H1 (cell line): ENCODE measurements around the gene MARCHF10. TPM values are rescaled to one million over a fixed set of nuclear protein-coding genes. Genes with fewer than 3 reads are reported as not detected.

Experiments used
- BCL11A ChIP-seq, 2 experiments: IDR thresholded peaks; one replicate each; pipeline ENCODE4 v1.6.1; 2011; ENCODE audit warnings: low read depth in 2 of 2, low read length in 2 of 2, mild to moderate bottlenecking in 2 of 2
- BRCA1 ChIP-seq: IDR thresholded peaks from 2 replicates; pipeline ENCODE4 v1.6.1; 2012; ENCODE audit warnings: low read depth, low read length, improper control_type of control experiment
- CBX8 ChIP-seq: fragments of 300-800, 300-1000 bp; sonication (generic); IDR thresholded peaks from 2 replicates; pipeline ENCODE4 v1.7.1; 2016; ENCODE audit warnings: low read depth, low read length, borderline replicate concordance
- CHD2 ChIP-seq: IDR thresholded peaks from 2 replicates; pipeline ENCODE4 v1.6.1; 2012; ENCODE audit warnings: low read length, improper control_type of control experiment
- EZH2 ChIP-seq: fragments of 200-600 bp; sonication (generic); IDR thresholded peaks from 2 replicates; pipeline ENCODE4 v1.7.1; 2012; ENCODE audit warnings: low read depth, mild to moderate bottlenecking, moderate library complexity, low read length, inconsistent platforms; ENCODE audit not compliant: severe bottlenecking
- FOSL1 ChIP-seq: IDR thresholded peaks from 2 replicates; pipeline ENCODE4 v1.6.1; 2011; ENCODE audit warnings: mild to moderate bottlenecking, low read depth, low read length, moderate library complexity; ENCODE audit not compliant: insufficient read depth
- JUND ChIP-seq: IDR thresholded peaks from 2 replicates; pipeline ENCODE4 v1.6.1; 2011; ENCODE audit warnings: mild to moderate bottlenecking, improper control_type of control experiment, low read length
- NRF1 ChIP-seq: IDR thresholded peaks from 2 replicates; pipeline ENCODE4 v1.6.1; 2011; ENCODE audit warnings: mild to moderate bottlenecking, low read depth, low read length, improper control_type of control experiment
- PHF8 ChIP-seq: fragments of 200-600 bp; sonication (generic); conservative IDR thresholded peaks from 2 replicates; pipeline ENCODE4 v1.7.1; 2012; ENCODE audit warnings: low read depth, mild to moderate bottlenecking, inconsistent platforms, low read length, moderate library complexity
- SP1 ChIP-seq: IDR thresholded peaks from 2 replicates; pipeline ENCODE4 v1.6.1; 2011; ENCODE audit warnings: low read depth, low read length
- SP4 ChIP-seq: IDR thresholded peaks from 2 replicates; pipeline ENCODE4 v1.6.1; 2012; ENCODE audit warnings: low read length, inconsistent platforms
- polyA plus RNA-seq, 7 experiments: library from polyadenylated mRNA; depleted of rRNA in 3 of 7; stranded (reverse) in 5 of 7; unstranded in 2 of 7; fragments of >200 nt in 5 of 7; fragments of 200-250 nt in 2 of 7; gene quantifications; 1 replicate in 5 of 7; 2 replicates in 1 of 7; 4 replicates in 1 of 7; pipeline versions ENCODE4 v1.2.1 to v1.2.3, GENCODE V29; 2011 to 2013; ENCODE audit warnings: missing spikeins in 2 of 7, mixed read lengths in 2 of 7
- total RNA-seq: library from RNA; stranded (reverse); fragmentation: NEBNext Ultra II Directional; extraction: Animal tissue kit (Norgen Biotek cat#: 25700); gene quantifications from 2 replicates; pipeline ENCODE4 v1.2.1, GENCODE V29; 2021
- TF ChIP-seq, protein P1 (sequence below): fragments of 300-600 bp; sonication (generic); IDR thresholded peaks from 2 replicates; pipeline ENCODE4 v1.7.1; 2012; ENCODE audit warnings: low read length, moderate library complexity, mild to moderate bottlenecking, inconsistent platforms; ENCODE audit not compliant: insufficient replicate concordance
- TF ChIP-seq, protein P2 (sequence below): IDR thresholded peaks from 2 replicates; pipeline ENCODE4 v1.6.1; 2012; ENCODE audit warnings: inconsistent platforms

MARCHF10 gene
- total and polyA plus RNA-seq, 2 of the 8 experiments (the other 6 are each of a cell fraction or from before 2014, with no cell fraction given): 0.48 to 0.73 TPM

DNA sequence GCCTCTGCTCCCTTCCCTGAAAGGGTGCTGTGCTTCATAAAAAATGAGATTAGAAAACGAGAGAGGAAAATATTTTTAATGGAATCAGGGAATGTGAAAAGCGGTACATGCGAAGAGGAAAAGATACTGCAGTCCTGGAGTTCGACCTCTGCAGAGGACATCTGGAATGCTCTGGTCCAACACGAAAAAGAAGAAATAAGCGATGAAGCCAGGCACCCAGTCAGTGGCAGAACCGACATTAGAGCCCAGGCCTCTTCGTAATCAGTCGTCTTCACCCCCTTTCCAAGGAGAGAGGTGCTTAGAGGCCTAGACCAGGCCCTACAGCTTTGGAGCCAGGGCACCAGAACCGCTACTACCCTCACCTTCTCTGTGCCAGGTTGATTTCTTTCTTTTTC, 459 bp upstream of the MARCHF10 start (continued):
- TF ChIP-seq, protein P1, sequence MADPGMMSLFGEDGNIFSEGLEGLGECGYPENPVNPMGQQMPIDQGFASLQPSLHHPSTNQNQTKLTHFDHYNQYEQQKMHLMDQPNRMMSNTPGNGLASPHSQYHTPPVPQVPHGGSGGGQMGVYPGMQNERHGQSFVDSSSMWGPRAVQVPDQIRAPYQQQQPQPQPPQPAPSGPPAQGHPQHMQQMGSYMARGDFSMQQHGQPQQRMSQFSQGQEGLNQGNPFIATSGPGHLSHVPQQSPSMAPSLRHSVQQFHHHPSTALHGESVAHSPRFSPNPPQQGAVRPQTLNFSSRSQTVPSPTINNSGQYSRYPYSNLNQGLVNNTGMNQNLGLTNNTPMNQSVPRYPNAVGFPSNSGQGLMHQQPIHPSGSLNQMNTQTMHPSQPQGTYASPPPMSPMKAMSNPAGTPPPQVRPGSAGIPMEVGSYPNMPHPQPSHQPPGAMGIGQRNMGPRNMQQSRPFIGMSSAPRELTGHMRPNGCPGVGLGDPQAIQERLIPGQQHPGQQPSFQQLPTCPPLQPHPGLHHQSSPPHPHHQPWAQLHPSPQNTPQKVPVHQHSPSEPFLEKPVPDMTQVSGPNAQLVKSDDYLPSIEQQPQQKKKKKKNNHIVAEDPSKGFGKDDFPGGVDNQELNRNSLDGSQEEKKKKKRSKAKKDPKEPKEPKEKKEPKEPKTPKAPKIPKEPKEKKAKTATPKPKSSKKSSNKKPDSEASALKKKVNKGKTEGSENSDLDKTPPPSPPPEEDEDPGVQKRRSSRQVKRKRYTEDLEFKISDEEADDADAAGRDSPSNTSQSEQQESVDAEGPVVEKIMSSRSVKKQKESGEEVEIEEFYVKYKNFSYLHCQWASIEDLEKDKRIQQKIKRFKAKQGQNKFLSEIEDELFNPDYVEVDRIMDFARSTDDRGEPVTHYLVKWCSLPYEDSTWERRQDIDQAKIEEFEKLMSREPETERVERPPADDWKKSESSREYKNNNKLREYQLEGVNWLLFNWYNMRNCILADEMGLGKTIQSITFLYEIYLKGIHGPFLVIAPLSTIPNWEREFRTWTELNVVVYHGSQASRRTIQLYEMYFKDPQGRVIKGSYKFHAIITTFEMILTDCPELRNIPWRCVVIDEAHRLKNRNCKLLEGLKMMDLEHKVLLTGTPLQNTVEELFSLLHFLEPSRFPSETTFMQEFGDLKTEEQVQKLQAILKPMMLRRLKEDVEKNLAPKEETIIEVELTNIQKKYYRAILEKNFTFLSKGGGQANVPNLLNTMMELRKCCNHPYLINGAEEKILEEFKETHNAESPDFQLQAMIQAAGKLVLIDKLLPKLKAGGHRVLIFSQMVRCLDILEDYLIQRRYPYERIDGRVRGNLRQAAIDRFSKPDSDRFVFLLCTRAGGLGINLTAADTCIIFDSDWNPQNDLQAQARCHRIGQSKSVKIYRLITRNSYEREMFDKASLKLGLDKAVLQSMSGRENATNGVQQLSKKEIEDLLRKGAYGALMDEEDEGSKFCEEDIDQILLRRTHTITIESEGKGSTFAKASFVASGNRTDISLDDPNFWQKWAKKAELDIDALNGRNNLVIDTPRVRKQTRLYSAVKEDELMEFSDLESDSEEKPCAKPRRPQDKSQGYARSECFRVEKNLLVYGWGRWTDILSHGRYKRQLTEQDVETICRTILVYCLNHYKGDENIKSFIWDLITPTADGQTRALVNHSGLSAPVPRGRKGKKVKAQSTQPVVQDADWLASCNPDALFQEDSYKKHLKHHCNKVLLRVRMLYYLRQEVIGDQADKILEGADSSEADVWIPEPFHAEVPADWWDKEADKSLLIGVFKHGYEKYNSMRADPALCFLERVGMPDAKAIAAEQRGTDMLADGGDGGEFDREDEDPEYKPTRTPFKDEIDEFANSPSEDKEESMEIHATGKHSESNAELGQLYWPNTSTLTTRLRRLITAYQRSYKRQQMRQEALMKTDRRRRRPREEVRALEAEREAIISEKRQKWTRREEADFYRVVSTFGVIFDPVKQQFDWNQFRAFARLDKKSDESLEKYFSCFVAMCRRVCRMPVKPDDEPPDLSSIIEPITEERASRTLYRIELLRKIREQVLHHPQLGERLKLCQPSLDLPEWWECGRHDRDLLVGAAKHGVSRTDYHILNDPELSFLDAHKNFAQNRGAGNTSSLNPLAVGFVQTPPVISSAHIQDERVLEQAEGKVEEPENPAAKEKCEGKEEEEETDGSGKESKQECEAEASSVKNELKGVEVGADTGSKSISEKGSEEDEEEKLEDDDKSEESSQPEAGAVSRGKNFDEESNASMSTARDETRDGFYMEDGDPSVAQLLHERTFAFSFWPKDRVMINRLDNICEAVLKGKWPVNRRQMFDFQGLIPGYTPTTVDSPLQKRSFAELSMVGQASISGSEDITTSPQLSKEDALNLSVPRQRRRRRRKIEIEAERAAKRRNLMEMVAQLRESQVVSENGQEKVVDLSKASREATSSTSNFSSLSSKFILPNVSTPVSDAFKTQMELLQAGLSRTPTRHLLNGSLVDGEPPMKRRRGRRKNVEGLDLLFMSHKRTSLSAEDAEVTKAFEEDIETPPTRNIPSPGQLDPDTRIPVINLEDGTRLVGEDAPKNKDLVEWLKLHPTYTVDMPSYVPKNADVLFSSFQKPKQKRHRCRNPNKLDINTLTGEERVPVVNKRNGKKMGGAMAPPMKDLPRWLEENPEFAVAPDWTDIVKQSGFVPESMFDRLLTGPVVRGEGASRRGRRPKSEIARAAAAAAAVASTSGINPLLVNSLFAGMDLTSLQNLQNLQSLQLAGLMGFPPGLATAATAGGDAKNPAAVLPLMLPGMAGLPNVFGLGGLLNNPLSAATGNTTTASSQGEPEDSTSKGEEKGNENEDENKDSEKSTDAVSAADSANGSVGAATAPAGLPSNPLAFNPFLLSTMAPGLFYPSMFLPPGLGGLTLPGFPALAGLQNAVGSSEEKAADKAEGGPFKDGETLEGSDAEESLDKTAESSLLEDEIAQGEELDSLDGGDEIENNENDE: no peak
- TF ChIP-seq NRF1: no peak
- no peak for TF ChIP-seq JUND
- no peak for TF ChIP-seq CBX8
- TF ChIP-seq BRCA1: no peak
- TF ChIP-seq SP1: no peak
- TF ChIP-seq EZH2: no peak
- TF ChIP-seq SP4: no peak
- no peak for TF ChIP-seq BCL11A (IDR thresholded peaks at IDR 0.05; ENCODE audit: low read depth in 2 of 2, low read length in 2 of 2)
- TF ChIP-seq, protein P2, sequence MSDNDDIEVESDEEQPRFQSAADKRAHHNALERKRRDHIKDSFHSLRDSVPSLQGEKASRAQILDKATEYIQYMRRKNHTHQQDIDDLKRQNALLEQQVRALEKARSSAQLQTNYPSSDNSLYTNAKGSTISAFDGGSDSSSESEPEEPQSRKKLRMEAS: no peak
- no peak for TF ChIP-seq PHF8
- TF ChIP-seq CHD2: no peak
- TF ChIP-seq FOSL1: no peak
